Uterus (tissue), 2 donors: ENCODE measurements around the gene DIAPH2.

ENCODE experiments used
- POLR2A ChIP-seq, 2 donors: fragments of 450-650 bp; IDR thresholded peaks; one replicate each; pipeline ENCODE4 v1.6.1; 2016; ENCODE audit warnings: antibody characterized with exemption in 2 of 2, mild to moderate bottlenecking in 1 of 2, moderate library complexity in 1 of 2
- TF ChIP-seq, protein P1 (sequence below), 4 experiments: fragments of 200-600 bp in 2 of 4; fragments of 450-650 bp in 2 of 4; sonication (generic) in 2 of 4; IDR thresholded peaks; one replicate each; pipeline ENCODE4 v1.5.1; 2016 to 2019; ENCODE audit warnings: antibody characterized with exemption in 4 of 4, mild to moderate bottlenecking in 2 of 4, moderate library complexity in 1 of 4

DNA sequence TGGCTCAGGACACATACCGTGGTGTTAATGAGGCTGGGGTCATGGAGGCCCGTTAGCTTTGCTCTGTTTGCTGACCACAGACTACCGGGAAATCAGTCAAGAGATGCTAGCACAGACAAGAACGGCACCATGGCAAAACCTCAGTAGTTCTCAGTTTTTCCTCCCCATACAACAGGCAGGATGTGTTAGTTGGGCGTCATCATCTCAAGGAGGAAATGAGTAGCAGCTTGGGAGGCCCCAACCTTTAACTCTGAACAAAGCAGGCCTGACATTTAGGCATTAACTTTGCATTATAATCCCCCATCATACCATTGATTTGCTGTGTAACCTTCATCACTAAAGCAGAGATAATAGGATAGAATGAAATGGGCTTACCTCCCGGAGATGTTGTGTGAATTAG is 913.3 kb downstream of the DIAPH2 start:
- TF ChIP-seq, protein P1, sequence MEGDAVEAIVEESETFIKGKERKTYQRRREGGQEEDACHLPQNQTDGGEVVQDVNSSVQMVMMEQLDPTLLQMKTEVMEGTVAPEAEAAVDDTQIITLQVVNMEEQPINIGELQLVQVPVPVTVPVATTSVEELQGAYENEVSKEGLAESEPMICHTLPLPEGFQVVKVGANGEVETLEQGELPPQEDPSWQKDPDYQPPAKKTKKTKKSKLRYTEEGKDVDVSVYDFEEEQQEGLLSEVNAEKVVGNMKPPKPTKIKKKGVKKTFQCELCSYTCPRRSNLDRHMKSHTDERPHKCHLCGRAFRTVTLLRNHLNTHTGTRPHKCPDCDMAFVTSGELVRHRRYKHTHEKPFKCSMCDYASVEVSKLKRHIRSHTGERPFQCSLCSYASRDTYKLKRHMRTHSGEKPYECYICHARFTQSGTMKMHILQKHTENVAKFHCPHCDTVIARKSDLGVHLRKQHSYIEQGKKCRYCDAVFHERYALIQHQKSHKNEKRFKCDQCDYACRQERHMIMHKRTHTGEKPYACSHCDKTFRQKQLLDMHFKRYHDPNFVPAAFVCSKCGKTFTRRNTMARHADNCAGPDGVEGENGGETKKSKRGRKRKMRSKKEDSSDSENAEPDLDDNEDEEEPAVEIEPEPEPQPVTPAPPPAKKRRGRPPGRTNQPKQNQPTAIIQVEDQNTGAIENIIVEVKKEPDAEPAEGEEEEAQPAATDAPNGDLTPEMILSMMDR (IDR thresholded peaks at IDR 0.05) = no peak
- no peak for TF ChIP-seq POLR2A (IDR thresholded peaks at IDR 0.05)
